ENCODE results near the gene KBTBD8. TPM values are rescaled to one million over a fixed set of nuclear protein-coding genes. Genes with fewer than 3 reads are reported as not detected.

KBTBD8 gene
- total and polyA plus RNA-seq, 2 of the 13 experiments (the other 11 are each of a cell fraction or from before 2014, with no cell fraction given) = 1.1 to 7.6 TPM

DNA sequence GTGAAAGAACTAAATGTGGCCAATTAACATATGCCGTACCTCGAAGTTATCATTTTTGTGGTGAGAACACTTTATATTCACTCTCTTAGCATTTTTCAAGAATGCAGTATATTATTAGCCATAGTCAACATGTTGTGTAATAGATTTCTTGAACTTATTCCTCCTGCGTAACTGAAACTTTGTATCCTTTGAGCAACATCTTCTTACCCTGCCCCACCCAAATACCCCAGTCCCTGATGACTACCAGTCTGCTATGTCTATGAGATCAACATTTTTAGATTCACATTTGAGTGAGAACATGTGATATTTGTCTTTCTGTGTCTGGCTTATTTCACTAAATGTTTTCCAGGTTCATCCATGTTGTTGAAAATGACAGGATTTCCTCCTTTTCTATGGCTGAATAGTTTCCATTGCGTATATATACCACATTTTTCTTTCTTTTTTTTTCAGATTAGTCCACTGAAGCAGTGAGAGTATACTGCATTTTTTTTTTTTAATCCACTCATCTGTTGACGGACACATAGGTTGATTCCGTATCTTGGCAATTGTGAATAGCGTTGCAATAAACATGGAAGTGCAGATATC lies 12.7 kb upstream of the KBTBD8 start:
- no peak for FAIRE-seq
- Histone ChIP-seq H3K27me3 (ENCODE audit: control insufficient read depth in 1 of 2, insufficient read depth in 2 of 2, low read length in 2 of 2) (peaks cover 0 to 8% of the 10 kb centered on the region in 2 experiments; a peak in 3 of 5 replicates), H3K4me2 (ENCODE audit: low read depth, low read length) (no peak overlapping the region), H4K20me1 (ENCODE audit: insufficient read depth, low read length) (no peaks in the 10 kb centered on the region), H3K4me1 (ENCODE audit: insufficient read depth, low read length) (0 out of 2 replicates have a peak, but pooled peaks cover 5% of the 10 kb centered on the region), H3K9me3 (ENCODE audit: low read length) (no peaks in the 10 kb centered on the region), H3K79me2 (ENCODE audit: insufficient read depth, low read length) (no peaks in the 10 kb centered on the region), H3K9ac (ENCODE audit: insufficient read depth, low read depth, low read length) (no peak overlapping the region), H3K4me3 (replicated peaks in 1 of 3; ENCODE audit: insufficient read depth in 1 of 3, low read depth in 2 of 3, low read length in 3 of 3) (no peak overlapping the region), H3K36me3 (replicated peaks in 1 of 2; ENCODE audit: control insufficient read depth in 1 of 2, insufficient read depth in 2 of 2, low read length in 2 of 2) (no peaks in the 10 kb centered on the region), H2AFZ (ENCODE audit: low read length) (no peak overlapping the region), H3K27ac (ENCODE audit: extremely low read length, insufficient read depth, low read length) (no peak overlapping the region)
- POLR2A ChIA-PET = no interaction called here
- whole genome bisulfite sequencing (ENCODE audit: low lambda C conversion rate) = 44% methylated on average over 7 of the region's 7 CpGs
- ATAC-seq = no peak
- intact Hi-C loops (cut with micrococcal nuclease; ENCODE audit: unreplicated experiment) = no loop called here
- CTCF ChIA-PET (ENCODE audit: low intra/inter-chr PET ratio, low total read pairs) = no interaction called here
- TF ChIP-seq ZFP82 (CRISPR knock-in tag; IDR thresholded peaks at IDR 0.05; ENCODE audit: borderline replicate concordance) = no peak
- no peak for TF ChIP-seq ZNF597 (CRISPR knock-in tag; IDR thresholded peaks at IDR 0.05)
- no peak for TF ChIP-seq ZNF142 (CRISPR knock-in tag; IDR thresholded peaks at IDR 0.05)
- TF ChIP-seq MATR3 (CRISPR knock-in tag; IDR thresholded peaks at IDR 0.05) = no peak
- TF ChIP-seq ZNF260 (CRISPR knock-in tag; IDR thresholded peaks at IDR 0.05; ENCODE audit: borderline replicate concordance, low read depth) = no peak
- in situ Hi-C loops (cut with HindIII; ENCODE audit: extremely low pct_ligation_motif_present, low pct_unique_long_range_greater_than_20kb) = loop anchor here (25.0 kb wide), 1 partner anchor 1902 kb away; no protein-coding TSS in a partner anchor
- no TSS peak for BruUV-seq (replicated peaks)
- DNase-seq (ENCODE audit: low spot score) = no peak

Data from HepG2 (cell line).